K562 (cell line): ENCODE data around the gene MTA1. TPM values are rescaled to one million over a fixed set of nuclear protein-coding genes. Genes with fewer than 3 reads are reported as not detected.

ENCODE experiments used
- polyA plus RNA-seq, 8 experiments: library from polyadenylated mRNA; depleted of rRNA in 4 of 8; stranded (reverse) in 5 of 8; unstranded in 3 of 8; fragments of >200 nt; fragmentation: Nextera tagmentation in 2 of 8; fragmentation: Illumina TruSeq in 1 of 8; extraction: Ambion mirVana in 2 of 8; extraction: Trizol in 1 of 8; gene quantifications; 2 replicates each; pipeline versions ENCODE4 v1.2.1 to v1.2.3, GENCODE V29; 2011 to 2014; ENCODE audit warnings: inconsistent platforms in 1 of 8, missing spikeins in 1 of 8
- total RNA-seq, 7 experiments: library from RNA; depleted of rRNA in 6 of 7; stranded (reverse); fragments of >200 nt in 6 of 7; fragmentation: Illumina TruSeq in 2 of 7; extraction: Trizol in 2 of 7; gene quantifications; 2 replicates each; pipeline versions ENCODE4 v1.2.1 to v1.2.3, GENCODE V29; 2011 to 2021; ENCODE audit warnings: low replicate concordance in 1 of 7
- TF ChIP-seq, protein P1 (sequence below), 2 experiments: fragments of 450-650 bp; IDR thresholded peaks; 2 replicates each; pipeline ENCODE4 v1.6.1; 2016; ENCODE audit warnings: mild to moderate bottlenecking in 2 of 2, borderline replicate concordance in 1 of 2, low read depth in 1 of 2, moderate library complexity in 1 of 2

Gene MTA1
- total and polyA plus RNA-seq, 9 of the 15 experiments (the other 6 are each of a cell fraction or from before 2014, with no cell fraction given) = 0.13 to 118 (median 32.3) TPM

DNA sequence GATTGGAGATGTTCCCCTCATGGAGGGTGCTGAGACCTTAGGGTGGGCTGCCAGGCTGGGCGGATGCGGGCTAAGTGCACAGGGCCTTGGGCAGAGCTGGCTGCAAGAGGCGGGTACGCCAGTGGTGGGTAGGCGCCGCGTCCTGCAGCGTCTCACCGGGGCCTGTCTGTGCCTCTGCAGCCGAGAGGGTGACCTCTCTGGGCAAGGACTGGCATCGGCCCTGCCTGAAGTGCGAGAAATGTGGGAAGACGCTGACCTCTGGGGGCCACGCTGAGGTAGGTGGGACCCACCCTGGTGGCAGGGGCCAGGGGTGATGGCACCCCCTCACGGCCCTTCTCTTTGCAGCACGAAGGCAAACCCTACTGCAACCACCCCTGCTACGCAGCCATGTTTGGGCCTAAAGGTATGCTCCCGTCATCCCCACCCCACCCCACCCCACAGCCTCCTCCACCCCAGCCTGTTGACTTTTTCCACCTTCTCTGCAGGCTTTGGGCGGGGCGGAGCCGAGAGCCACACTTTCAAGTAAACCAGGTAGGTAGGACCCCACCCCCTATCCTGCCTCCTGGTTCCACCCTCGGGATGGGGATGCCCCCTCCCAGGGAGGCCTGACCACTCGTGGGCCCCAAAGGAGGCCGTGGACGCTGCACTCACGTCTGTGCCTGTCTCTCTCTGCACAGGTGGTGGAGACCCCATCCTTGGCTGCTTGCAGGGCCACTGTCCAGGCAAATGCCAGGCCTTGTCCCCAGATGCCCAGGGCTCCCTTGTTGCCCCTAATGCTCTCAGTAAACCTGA is 68.6 kb downstream of the MTA1 start (continued):
- TF ChIP-seq, protein P1, sequence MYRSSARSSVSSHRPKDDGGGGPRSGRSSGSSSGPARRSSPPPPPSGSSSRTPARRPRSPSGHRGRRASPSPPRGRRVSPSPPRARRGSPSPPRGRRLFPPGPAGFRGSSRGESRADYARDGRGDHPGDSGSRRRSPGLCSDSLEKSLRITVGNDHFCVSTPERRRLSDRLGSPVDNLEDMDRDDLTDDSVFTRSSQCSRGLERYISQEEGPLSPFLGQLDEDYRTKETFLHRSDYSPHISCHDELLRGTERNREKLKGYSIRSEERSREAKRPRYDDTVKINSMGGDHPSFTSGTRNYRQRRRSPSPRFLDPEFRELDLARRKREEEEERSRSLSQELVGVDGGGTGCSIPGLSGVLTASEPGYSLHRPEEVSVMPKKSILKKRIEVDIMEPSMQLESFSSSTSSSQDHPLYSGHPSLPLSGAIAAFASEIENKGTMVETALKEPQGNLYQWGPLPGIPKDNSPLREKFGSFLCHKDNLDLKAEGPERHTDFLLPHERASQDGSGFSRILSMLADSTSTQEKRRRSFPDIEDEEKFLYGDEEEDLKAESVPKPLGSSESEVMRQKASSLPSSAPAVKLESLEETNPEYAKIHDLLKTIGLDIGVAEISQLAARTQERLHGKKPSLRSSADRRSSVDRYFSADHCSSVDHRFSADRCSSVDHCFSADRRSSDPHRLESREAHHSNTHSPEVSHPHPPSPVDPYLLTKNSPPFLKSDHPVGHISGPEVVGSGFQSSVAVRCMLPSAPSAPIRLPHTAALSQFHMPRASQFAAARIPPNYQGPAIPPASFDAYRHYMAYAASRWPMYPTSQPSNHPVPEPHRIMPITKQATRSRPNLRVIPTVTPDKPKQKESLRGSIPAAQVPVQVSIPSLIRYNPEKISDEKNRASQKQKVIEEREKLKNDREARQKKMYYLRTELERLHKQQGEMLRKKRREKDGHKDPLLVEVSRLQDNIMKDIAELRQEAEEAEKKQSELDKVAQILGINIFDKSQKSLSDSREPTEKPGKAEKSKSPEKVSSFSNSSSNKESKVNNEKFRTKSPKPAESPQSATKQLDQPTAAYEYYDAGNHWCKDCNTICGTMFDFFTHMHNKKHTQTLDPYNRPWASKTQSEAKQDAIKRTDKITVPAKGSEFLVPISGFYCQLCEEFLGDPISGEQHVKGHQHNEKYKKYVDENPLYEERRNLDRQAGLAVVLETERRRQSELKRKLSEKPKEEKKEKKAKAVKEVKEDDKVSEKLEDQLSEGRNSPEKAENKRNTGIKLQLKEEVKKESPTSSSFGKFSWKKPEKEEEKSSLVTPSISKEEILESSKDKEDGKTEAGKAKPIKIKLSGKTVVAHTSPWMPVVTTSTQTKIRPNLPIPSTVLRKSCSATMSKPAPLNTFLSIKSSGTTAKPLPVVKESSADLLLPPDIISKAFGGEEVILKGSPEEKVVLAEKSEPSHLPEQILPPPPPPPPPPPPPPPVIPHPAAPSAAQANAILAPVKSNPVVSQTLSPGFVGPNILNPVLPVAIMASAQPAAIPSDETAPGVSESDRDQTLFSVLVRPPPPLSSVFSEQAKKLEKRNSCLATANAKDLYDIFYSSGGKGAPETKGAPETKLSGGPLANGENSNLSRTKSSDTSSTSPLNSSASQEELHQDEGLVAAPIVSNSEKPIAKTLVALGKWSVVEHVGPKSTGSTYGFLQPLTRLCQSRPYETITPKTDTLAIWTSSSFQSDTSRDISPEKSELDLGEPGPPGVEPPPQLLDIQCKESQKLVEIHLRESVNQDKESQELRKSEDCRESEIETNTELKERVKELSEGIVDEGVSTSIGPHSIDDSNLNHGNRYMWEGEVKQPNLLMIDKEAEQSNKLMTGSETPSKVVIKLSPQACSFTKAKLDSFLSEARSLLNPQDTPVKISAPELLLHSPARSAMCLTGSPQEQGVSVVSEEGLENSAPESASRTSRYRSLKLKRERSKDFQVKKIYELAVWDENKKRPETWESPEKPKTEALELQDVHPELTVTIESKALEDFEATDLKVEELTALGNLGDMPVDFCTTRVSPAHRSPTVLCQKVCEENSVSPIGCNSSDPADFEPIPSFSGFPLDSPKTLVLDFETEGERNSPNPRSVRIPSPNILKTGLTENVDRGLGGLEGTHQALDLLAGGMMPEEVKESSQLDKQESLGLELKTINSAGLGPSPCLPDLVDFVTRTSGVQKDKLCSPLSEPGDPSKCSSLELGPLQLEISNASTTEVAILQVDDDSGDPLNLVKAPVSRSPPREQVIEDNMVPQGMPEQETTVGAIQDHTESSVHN (IDR thresholded peaks at IDR 0.05; ENCODE audit: borderline replicate concordance in 1 of 2, low read depth in 1 of 2) = no peak
